Activated naive CD4-positive, alpha-beta T cell treated with anti-CD3 and anti-CD28 coated beads for 36 hours (primary cell): ENCODE results near the gene TRANK1. TPM values are rescaled to one million over a fixed set of nuclear protein-coding genes. Genes with fewer than 3 reads are reported as not detected.

Source experiments
- CTCF ChIA-PET: fragments of 350-600 bp; sonication (Branson Sonifier 250); formaldehyde crosslinking; loops from one replicate; lab custom pipeline; 2021; ENCODE audit warnings: antibody characterized with exemption; lab: Charles Lee
- DNase-seq: peaks from one replicate; pipeline ENCODE4 v3.0.0-alpha.2; 2020
- H3K27ac Mint-ChIP-seq: one replicate; pipeline ENCODE4 v1.8.0; 2021; ENCODE audit warnings: mild to moderate bottlenecking, mixed read lengths
- H3K27me3 Mint-ChIP-seq: one replicate; pipeline ENCODE4 v1.8.0; 2021; ENCODE audit warnings: low read depth, mixed read lengths
- H3K36me3 Mint-ChIP-seq: one replicate; pipeline ENCODE4 v1.8.0; 2021; ENCODE audit warnings: low read depth, mixed read lengths
- H3K4me1 Mint-ChIP-seq: one replicate; pipeline ENCODE4 v1.8.0; 2021; ENCODE audit warnings: low read depth, mixed read lengths
- H3K4me3 Mint-ChIP-seq: one replicate; pipeline ENCODE4 v1.8.0; 2021; ENCODE audit warnings: mild to moderate bottlenecking, moderate library complexity, mixed read lengths
- H3K9me3 Mint-ChIP-seq: one replicate; pipeline ENCODE4 v1.8.0; 2021; ENCODE audit warnings: mixed read lengths
- intact Hi-C: fragments of 100-400 bp; cut with micrococcal nuclease; formaldehyde crosslinking; loops from one replicate; pipeline ENCODE4 v1.15.1; 2023
- total RNA-seq, 2 experiments: library from RNA; stranded (reverse); gene quantifications; one replicate each; pipeline ENCODE4 v1.2.3, GENCODE V29; 2021

The TRANK1 gene
- total RNA-seq, 2 experiments from 2014 or later: 10.9 to 11.0 TPM

- H3K27ac Mint-ChIP-seq: no peak overlapping the region
- H3K9me3 Mint-ChIP-seq: no peaks in the 10 kb centered on the region
- DNase-seq: no peak
- CTCF ChIA-PET: no interaction called here
- H3K4me3 Mint-ChIP-seq: no peak overlapping the region
- H3K27me3 Mint-ChIP-seq: no peaks in the 10 kb centered on the region
- H3K4me1 Mint-ChIP-seq: peaks cover 6% of the 10 kb centered on the region
- peaks cover 2% of the 10 kb centered on the region for H3K36me3 Mint-ChIP-seq
- intact Hi-C loops: no loop called here
These were observed 16.6 kb downstream of the TRANK1 start for GRCh38 chr3:36928220-36928619.

DNA sequence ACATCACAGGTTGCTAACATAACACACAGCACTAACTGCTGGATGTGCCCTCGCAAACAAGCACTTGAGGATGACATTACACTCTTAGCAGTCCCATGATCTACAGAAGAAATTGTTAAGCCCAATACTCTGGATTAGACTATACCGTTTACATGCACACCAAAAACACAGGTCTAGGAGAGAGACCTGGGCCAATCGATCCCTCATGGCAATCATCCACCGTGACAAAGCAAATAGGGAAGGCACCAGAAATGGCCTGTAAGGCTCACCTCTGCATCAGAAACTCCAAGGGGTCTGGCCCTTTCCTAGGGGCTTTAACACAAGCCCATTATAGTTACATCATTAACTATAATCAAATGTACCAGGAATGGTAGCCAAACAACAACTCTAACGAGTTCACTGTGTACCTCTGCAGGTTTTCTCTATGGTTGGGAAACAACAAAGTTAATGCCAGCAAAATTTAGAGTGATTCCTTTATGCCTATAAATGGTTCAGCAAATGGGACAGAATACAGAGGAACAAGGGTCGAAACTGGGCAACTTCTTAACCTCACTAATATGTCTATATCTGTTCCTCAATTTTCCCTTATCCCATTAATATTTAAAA, 18.5 kb downstream of the TRANK1 start:
- Mint-ChIP-seq H3K27ac (no peak overlapping the region), H3K36me3 (peaks cover 3% of the 10 kb centered on the region), H3K27me3 (no peaks in the 10 kb centered on the region), H3K4me3 (no peak overlapping the region), H3K9me3 (peaks cover 6% of the 10 kb centered on the region), H3K4me1 (peaks cover 9% of the 10 kb centered on the region)
- CTCF ChIA-PET: no interaction called here
- no peak for DNase-seq
- intact Hi-C loops: no loop called here

DNA sequence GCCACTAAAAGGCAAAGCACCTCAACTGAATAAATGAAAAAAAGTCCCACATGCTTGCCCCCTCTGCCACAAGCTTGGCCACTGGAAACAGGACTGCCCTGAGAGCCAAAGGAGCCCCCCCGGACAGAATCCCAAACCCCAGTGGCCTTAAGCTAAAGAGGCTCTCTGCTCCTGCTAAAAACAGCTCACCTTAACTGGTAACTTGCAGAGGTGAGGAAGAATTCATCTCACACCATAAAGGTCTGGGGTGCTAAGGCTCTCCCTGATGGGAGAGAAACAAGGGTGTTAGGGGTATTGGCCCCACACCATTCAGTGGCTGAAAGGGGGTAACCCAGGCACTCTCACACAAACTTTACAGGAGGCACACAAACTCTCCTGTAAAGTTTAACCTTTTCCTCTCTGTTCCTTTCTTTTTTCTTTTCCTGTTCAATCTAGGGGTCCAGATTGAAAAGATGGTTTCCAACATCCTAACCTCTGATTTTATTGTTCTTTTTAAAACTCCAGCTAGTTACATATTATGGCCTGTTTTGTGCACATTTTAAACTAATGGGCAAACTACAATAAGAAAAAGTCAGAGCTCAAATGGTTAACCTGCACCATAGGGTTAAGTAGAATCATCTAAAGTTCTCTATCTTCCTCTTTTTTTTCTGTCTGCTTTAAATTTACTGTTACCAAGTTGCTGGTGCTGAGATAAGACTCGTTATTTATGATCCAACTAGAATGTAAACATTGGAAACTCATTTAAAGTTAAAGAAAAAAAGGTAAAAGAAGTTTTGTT, 19.9 kb downstream of the TRANK1 start:
- DNase-seq: no peak
- Mint-ChIP-seq H3K4me1 (peaks cover 9% of the 10 kb centered on the region), H3K36me3 (peaks cover 13% of the 10 kb centered on the region), H3K27me3 (no peaks in the 10 kb centered on the region), H3K9me3 (peaks cover 18% of the 10 kb centered on the region), H3K4me3 (no peak overlapping the region), H3K27ac (no peak overlapping the region)
- intact Hi-C loops: no loop called here
- CTCF ChIA-PET: interaction anchor here (0.7 to 1.4 kb wide), 2 partner anchors 8 to 19 kb away, joined by 4 read pairs; no protein-coding TSS in a partner anchor

DNA sequence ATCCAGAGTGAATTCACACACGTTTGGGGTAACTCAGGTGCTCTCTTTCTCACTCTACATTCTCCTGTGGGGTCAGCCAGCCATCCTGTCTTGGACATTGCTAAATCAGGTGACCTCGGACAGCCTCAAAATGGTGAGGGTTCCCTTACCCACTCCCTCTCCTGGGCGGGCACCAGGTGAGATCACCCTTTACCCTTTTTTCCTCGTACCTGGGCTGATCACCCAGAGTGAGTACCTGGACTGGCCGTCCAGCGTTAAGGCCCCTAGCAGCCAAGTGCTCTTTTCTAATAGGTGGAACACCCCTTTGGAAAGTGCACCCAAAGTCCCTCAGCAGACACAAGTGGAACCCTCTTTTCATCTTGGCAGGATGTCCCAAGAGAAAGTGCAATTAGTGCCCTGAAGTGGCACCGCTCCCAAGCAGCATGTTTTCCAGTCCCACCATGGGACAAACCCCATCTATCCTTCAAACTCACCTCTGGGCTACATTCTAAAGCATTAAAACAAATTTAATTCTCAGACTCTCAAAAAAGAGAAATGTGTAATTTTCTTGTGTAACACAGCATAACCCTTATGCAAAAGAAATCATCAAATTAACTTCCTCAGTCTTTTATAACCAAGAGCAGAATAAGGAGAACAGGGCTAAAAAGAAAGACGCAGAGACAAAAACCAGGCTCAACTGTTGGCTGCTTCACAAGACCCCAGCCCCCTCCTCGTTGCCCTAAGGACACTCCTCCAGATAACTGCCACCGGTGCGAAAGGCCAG, 20.7 kb downstream of the TRANK1 start:
- Mint-ChIP-seq H3K27ac (no peak overlapping the region), H3K4me1 (peaks cover 9% of the 10 kb centered on the region), H3K4me3 (no peak overlapping the region), H3K9me3 (peaks cover 18% of the 10 kb centered on the region), H3K36me3 (peaks cover 11% of the 10 kb centered on the region), H3K27me3 (no peaks in the 10 kb centered on the region)
- no peak for DNase-seq
- CTCF ChIA-PET: interaction anchor here (1.4 to 2.0 kb wide), 2 partner anchors 11 to 19 kb away, joined by 4 to 6 read pairs; no protein-coding TSS in a partner anchor
- intact Hi-C loops: no loop called here

GRCh38 chr3:36923523-36923943, 21.3 kb downstream of the TRANK1 start:
- Mint-ChIP-seq H3K27ac (no peak overlapping the region), H3K4me3 (no peak overlapping the region), H3K9me3 (peaks cover 18% of the 10 kb centered on the region), H3K4me1 (peaks cover 11% of the 10 kb centered on the region), H3K36me3 (peaks cover 11% of the 10 kb centered on the region), H3K27me3 (no peaks in the 10 kb centered on the region)
- intact Hi-C loops: no loop called here
- CTCF ChIA-PET: interaction anchor here (1.7 to 2.0 kb wide), 2 partner anchors 11 to 57 kb away, joined by 4 to 6 read pairs; no protein-coding TSS in a partner anchor
- no peak for DNase-seq

- peaks cover 24% of the 10 kb centered on the region for H3K4me1 Mint-ChIP-seq
- H3K9me3 Mint-ChIP-seq: peaks cover 18% of the 10 kb centered on the region
- intact Hi-C loops: no loop called here
- H3K27me3 Mint-ChIP-seq: no peaks in the 10 kb centered on the region
- no peak for DNase-seq
- peaks cover 11% of the 10 kb centered on the region for H3K36me3 Mint-ChIP-seq
- H3K4me3 Mint-ChIP-seq: no peak overlapping the region
- no peak overlapping the region for H3K27ac Mint-ChIP-seq
- CTCF ChIA-PET: interaction anchor here (0.5 to 1.0 kb wide), 3 partner anchors 12 to 157 kb away, joined by 3 to 4 read pairs (median 3); no protein-coding TSS in a partner anchor
These were observed 23.8 kb downstream of the TRANK1 start for GRCh38 chr3:36920884-36921567.

GRCh38 chr3:36919439-36920160, 25.3 kb downstream of the TRANK1 start:
- DNase-seq: no peak
- H3K4me3 Mint-ChIP-seq: no peak overlapping the region
- H3K9me3 Mint-ChIP-seq: peaks cover 18% of the 10 kb centered on the region
- intact Hi-C loops: no loop called here
- no peaks in the 10 kb centered on the region for H3K27me3 Mint-ChIP-seq
- peaks cover 20% of the 10 kb centered on the region for H3K4me1 Mint-ChIP-seq
- CTCF ChIA-PET: interaction anchor here (0.9 to 1.0 kb wide), 2 partner anchors 39 to 75 kb away, joined by 3 to 4 read pairs; no protein-coding TSS in a partner anchor
- no peak overlapping the region for H3K27ac Mint-ChIP-seq
- peaks cover 11% of the 10 kb centered on the region for H3K36me3 Mint-ChIP-seq

DNA sequence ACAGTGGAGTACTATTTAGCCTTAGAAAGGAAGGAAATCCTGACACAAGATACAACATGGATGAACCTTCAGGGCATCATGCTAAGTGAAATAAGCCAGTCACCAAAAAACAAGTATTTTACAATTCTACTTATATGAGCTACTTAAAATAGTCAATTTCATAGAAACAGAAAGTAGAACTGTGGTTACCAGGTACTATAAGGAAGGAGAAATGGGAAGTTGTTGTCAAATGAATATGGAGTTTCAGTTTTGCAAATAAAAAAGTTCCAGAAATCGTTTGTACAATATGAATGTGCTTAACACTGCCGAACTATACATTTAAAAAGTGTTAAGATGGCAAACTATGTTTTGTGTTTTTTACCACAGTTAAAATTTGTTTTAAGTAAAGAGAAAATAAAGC, 26.8 kb downstream of the TRANK1 start:
- H3K4me3 Mint-ChIP-seq: peak overlapping the region; percentile 3
- DNase-seq: no peak
- H3K36me3 Mint-ChIP-seq: peaks cover 11% of the 10 kb centered on the region
- CTCF ChIA-PET: interaction anchor here (0.8 to 1.3 kb wide), 4 partner anchors 12 to 42 kb away, joined by 3 to 13 read pairs (median 4); no protein-coding TSS in a partner anchor
- H3K4me1 Mint-ChIP-seq: peaks cover 26% of the 10 kb centered on the region
- peak overlapping the region; percentile 54 for H3K27ac Mint-ChIP-seq
- no peaks in the 10 kb centered on the region for H3K27me3 Mint-ChIP-seq
- H3K9me3 Mint-ChIP-seq: peaks cover 18% of the 10 kb centered on the region
- intact Hi-C loops: loop anchor here (1.0 kb wide), 1 partner anchor 10 kb away; no protein-coding TSS in a partner anchor

GRCh38 chr3:36911990-36912804, 32.7 kb downstream of the TRANK1 start:
- intact Hi-C loops: loop anchor here (1.0 to 2.0 kb wide), 6 partner anchors 19 to 262 kb away; partner anchors contain the start of genes EPM2AIP1, LRRFIP2 and MLH1
- H3K9me3 Mint-ChIP-seq: no peaks in the 10 kb centered on the region
- CTCF ChIA-PET: interaction anchor here (1.3 to 2.4 kb wide), 5 partner anchors 11 to 46 kb away, joined by 3 to 9 read pairs (median 6); no protein-coding TSS in a partner anchor
- H3K27me3 Mint-ChIP-seq: no peaks in the 10 kb centered on the region
- peak overlapping the region; percentile 25 for H3K4me3 Mint-ChIP-seq
- no peaks in the 10 kb centered on the region for H3K36me3 Mint-ChIP-seq
- DNase-seq: peak; percentile 66
- peak overlapping the region; percentile 41 for H3K27ac Mint-ChIP-seq
- peaks cover 43% of the 10 kb centered on the region for H3K4me1 Mint-ChIP-seq

GRCh38 chr3:36909666-36910065, 35.2 kb downstream of the TRANK1 start:
- CTCF ChIA-PET: interaction anchor here (0.8 to 1.3 kb wide), 2 partner anchors 37 to 49 kb away, joined by 5 to 6 read pairs; no protein-coding TSS in a partner anchor
- H3K27ac Mint-ChIP-seq: no peak overlapping the region
- H3K36me3 Mint-ChIP-seq: no peaks in the 10 kb centered on the region

More at GRCh38 chr3:36909666-36910065, 35.2 kb downstream of the TRANK1 start:
- Mint-ChIP-seq H3K4me3 (no peak overlapping the region), H3K27me3 (no peaks in the 10 kb centered on the region), H3K4me1 (peaks cover 63% of the 10 kb centered on the region), H3K9me3 (no peaks in the 10 kb centered on the region)
- no peak for DNase-seq
- intact Hi-C loops: no loop called here
